Lower lobe of right lung (tissue), 2 donors: Measurements from ENCODE around the gene NPW. TPM values are rescaled to one million over a fixed set of nuclear protein-coding genes. Genes with fewer than 3 reads are reported as not detected.
A peak's percentile ranks its signal among the peaks of the same experiment; 100 is the strongest.

Experiments
- ATAC-seq, 2 donors: fragments of 200-7000 bp; cut with Tn5 transposase; one replicate each; pipeline ENCODE4 v1.9.1; 2020 to 2022; ENCODE audit warnings: mild to moderate bottlenecking in 2 of 2, moderate library complexity in 2 of 2
- DNase-seq: peaks from one replicate; pipeline ENCODE4 v3.0.0-alpha.2; 2020
- H3K27ac ChIP-seq: fragments of 200-600 bp; one replicate; pipeline ENCODE4 v1.8.0; 2022
- H3K27me3 ChIP-seq: fragments of 200-600 bp; one replicate; pipeline ENCODE4 v1.8.0; 2022; ENCODE audit warnings: low read depth
- H3K36me3 ChIP-seq: fragments of 200-600 bp; one replicate; pipeline ENCODE4 v1.8.0; 2022; ENCODE audit warnings: mild to moderate bottlenecking
- H3K4me1 ChIP-seq: fragments of 200-600 bp; one replicate; pipeline ENCODE4 v1.8.0; 2022
- H3K4me3 ChIP-seq: fragments of 200-600 bp; one replicate; pipeline ENCODE4 v1.8.0; 2022; ENCODE audit warnings: mild to moderate bottlenecking
- H3K9me3 ChIP-seq: fragments of 200-600 bp; one replicate; pipeline ENCODE4 v1.8.0; 2022
- CTCF ChIP-seq: fragments of 200-600 bp; IDR thresholded peaks from one replicate; pipeline ENCODE4 v1.8.0; 2022; ENCODE audit warnings: antibody characterized with exemption, mild to moderate bottlenecking
- intact Hi-C: fragments of 100-400 bp; cut with DNase I; formaldehyde crosslinking; loops from one replicate; pipeline ENCODE4 v1.11.0; 2022
- total RNA-seq: library from RNA; stranded (reverse); fragmentation: NEBNext Ultra II Directional; extraction: Animal tissue kit (Norgen Biotek cat#: 25700); gene quantifications from one replicate; pipeline ENCODE4 v1.2.1, GENCODE V29; 2021
- donor health status: DM: no; HTN: yes; CAD: no; lungs with severe emphysema.

Gene NPW
- total RNA-seq, 1 donor from 2014 or later: not detected

- H3K4me1 ChIP-seq: peaks cover 27% of the 10 kb centered on the region
- peaks cover 11% of the 10 kb centered on the region for H3K36me3 ChIP-seq
- ATAC-seq (peak; percentile 89 to 94), DNase-seq (peak; percentile 97)
- no peaks in the 10 kb centered on the region for H3K9me3 ChIP-seq
- peak overlapping the region; percentile 57 for H3K4me3 ChIP-seq
- intact Hi-C loops: no loop called here
- TF ChIP-seq CTCF: no peak
- H3K27me3 ChIP-seq: peaks cover 27% of the 10 kb centered on the region
- peak overlapping the region; percentile 69 for H3K27ac ChIP-seq
Observed at GRCh38 chr16:1991948-1992703, 27.5 kb upstream of the NPW start.

- Histone ChIP-seq H3K36me3 (peaks cover 15% of the 10 kb centered on the region), H3K4me1 (peaks cover 27% of the 10 kb centered on the region), H3K27ac (no peak overlapping the region), H3K9me3 (no peaks in the 10 kb centered on the region), H3K27me3 (peaks cover 27% of the 10 kb centered on the region), H3K4me3 (peak overlapping the region; percentile 19)
- peak; percentile 58 for DNase-seq
- no peak for TF ChIP-seq CTCF
- ATAC-seq: peak; percentile 0 to 12
- intact Hi-C loops: no loop called here
Observed at GRCh38 chr16:1992704-1993317, 26.8 kb upstream of the NPW start.

GRCh38 chr16:1993731-1994131 lies 25.9 kb upstream of the NPW start:
- no peak for TF ChIP-seq CTCF
- Histone ChIP-seq H3K36me3 (peaks cover 24% of the 10 kb centered on the region), H3K27me3 (peaks cover 23% of the 10 kb centered on the region), H3K27ac (no peak overlapping the region), H3K4me1 (peaks cover 33% of the 10 kb centered on the region), H3K4me3 (no peak overlapping the region), H3K9me3 (no peaks in the 10 kb centered on the region)
- ATAC-seq: no peak
- intact Hi-C loops: no loop called here
- peak; percentile 46 for DNase-seq

GRCh38 chr16:1997494-1998359 lies 21.9 kb upstream of the NPW start:
- ATAC-seq: no peak
- H3K27ac ChIP-seq: peak overlapping the region; percentile 51

More at GRCh38 chr16:1997494-1998359, 21.9 kb upstream of the NPW start:
- intact Hi-C loops: no loop called here
- Histone ChIP-seq H3K4me3 (no peak overlapping the region), H3K36me3 (peaks cover 64% of the 10 kb centered on the region), H3K4me1 (peaks cover 13% of the 10 kb centered on the region), H3K9me3 (no peaks in the 10 kb centered on the region), H3K27me3 (no peaks in the 10 kb centered on the region)
- no peak for DNase-seq
- no peak for TF ChIP-seq CTCF
